ENCODE data around the gene ST3GAL5. TPM values are rescaled to one million over a fixed set of nuclear protein-coding genes. Genes with fewer than 3 reads are reported as not detected.
"Not testable (repeated sequence)": the region's sequence is repeated elsewhere in the genome, so short reads cannot be mapped to it uniquely, and the experiment has no call there.

Gene ST3GAL5
- total RNA-seq, 1 experiment from 2014 or later: 25.3 TPM

GRCh38 chr2:85886590-85886989, 2.2 kb downstream of the ST3GAL5 start:
- DNase-seq (ENCODE audit: low spot score): peak; percentile 87
- Histone ChIP-seq H3K27ac (ENCODE audit: low read depth, low read length, poor library complexity, severe bottlenecking) (peak overlapping the region; percentile 46), H3K4me3 (ENCODE audit: low read depth, low read length, poor library complexity, severe bottlenecking) (peak overlapping the region; percentile 87), H3K36me3 (ENCODE audit: insufficient read depth, low read length, poor library complexity, severe bottlenecking) (no peaks in the 10 kb centered on the region), H3K27me3 (replicated peaks; ENCODE audit: insufficient read depth, low read depth, low read length, poor library complexity) (no peaks in the 10 kb centered on the region), H3K9me3 (ENCODE audit: low read depth, low read length, poor library complexity, severe bottlenecking) (no peaks in the 10 kb centered on the region), H3K4me1 (ENCODE audit: insufficient read depth, low read length, poor library complexity, severe bottlenecking) (peaks cover 30% of the 10 kb centered on the region)
- TSS peak; percentile 19 for BruUV-seq (replicated peaks)
- TF ChIP-seq CTCF (conservative IDR thresholded peaks at IDR 0.05; ENCODE audit: low read depth, low read length) (no peak), EZH2 (IDR thresholded peaks at IDR 0.05; ENCODE audit: borderline replicate concordance, low read depth, low read length, poor library complexity, severe bottlenecking) (no peak)
- ChIA-PET CTCF (interaction anchor here (3.2 kb wide), 1 partner anchor 59 kb away, joined by 13 read pairs; no protein-coding TSS in a partner anchor), POLR2A (ENCODE audit: low non-redundant PET) (no interaction called here)
- intact Hi-C loops (cut with micrococcal nuclease; ENCODE audit: unreplicated experiment): loop anchor here (5.0 kb wide), 3 partner anchors 59 to 196 kb away; partner anchors contain the start of gene ATOH8

GRCh38 chr2:85886141-85886540, 2.6 kb downstream of the ST3GAL5 start:
- H3K27me3 ChIP-seq (replicated peaks; ENCODE audit: insufficient read depth, low read depth, low read length, poor library complexity): no peaks in the 10 kb centered on the region
- intact Hi-C loops (cut with micrococcal nuclease; ENCODE audit: unreplicated experiment): loop anchor here (5.0 kb wide), 3 partner anchors 59 to 196 kb away; partner anchors contain the start of gene ATOH8
- DNase-seq (ENCODE audit: low spot score): no peak
- no TSS peak for BruUV-seq (replicated peaks)
- H3K36me3 ChIP-seq (ENCODE audit: insufficient read depth, low read length, poor library complexity, severe bottlenecking): no peaks in the 10 kb centered on the region
- H3K27ac ChIP-seq (ENCODE audit: low read depth, low read length, poor library complexity, severe bottlenecking): peak overlapping the region; percentile 46
- TF ChIP-seq EZH2 (IDR thresholded peaks at IDR 0.05; ENCODE audit: borderline replicate concordance, low read depth, low read length, poor library complexity, severe bottlenecking) (no peak), CTCF (conservative IDR thresholded peaks at IDR 0.05; ENCODE audit: low read depth, low read length) (no peak)
- H3K4me3 ChIP-seq (ENCODE audit: low read depth, low read length, poor library complexity, severe bottlenecking): no peak overlapping the region
- CTCF ChIA-PET: interaction anchor here (3.2 kb wide), 1 partner anchor 59 kb away, joined by 13 read pairs; no protein-coding TSS in a partner anchor
- POLR2A ChIA-PET (ENCODE audit: low non-redundant PET): no interaction called here
- no peaks in the 10 kb centered on the region for H3K9me3 ChIP-seq (ENCODE audit: low read depth, low read length, poor library complexity, severe bottlenecking)
- H3K4me1 ChIP-seq (ENCODE audit: insufficient read depth, low read length, poor library complexity, severe bottlenecking): peaks cover 30% of the 10 kb centered on the region

- not testable (repeated sequence) for BruUV-seq (replicated peaks)
Observed at GRCh38 chr2:85881781-85882180, 7.0 kb downstream of the ST3GAL5 start.

GRCh38 chr2:85880716-85881328, 8.0 kb downstream of the ST3GAL5 start:
- intact Hi-C loops (cut with micrococcal nuclease; ENCODE audit: unreplicated experiment); CTCF ChIA-PET; H3K27ac ChIP-seq (ENCODE audit: low read depth, low read length, poor library complexity, severe bottlenecking); POLR2A ChIA-PET (ENCODE audit: low non-redundant PET); H3K27me3 ChIP-seq (replicated peaks; ENCODE audit: insufficient read depth, low read depth, low read length, poor library complexity); BruUV-seq (replicated peaks); H3K9me3 ChIP-seq (ENCODE audit: low read depth, low read length, poor library complexity, severe bottlenecking); DNase-seq (ENCODE audit: low spot score); H3K36me3 ChIP-seq (ENCODE audit: insufficient read depth, low read length, poor library complexity, severe bottlenecking); H3K4me3 ChIP-seq (ENCODE audit: low read depth, low read length, poor library complexity, severe bottlenecking): not testable (repeated sequence)
- H3K4me1 ChIP-seq (ENCODE audit: insufficient read depth, low read length, poor library complexity, severe bottlenecking): peaks cover 23% of the 10 kb centered on the region

More at GRCh38 chr2:85881781-85882180, 7.0 kb downstream of the ST3GAL5 start:
- H3K4me3 ChIP-seq (ENCODE audit: low read depth, low read length, poor library complexity, severe bottlenecking); intact Hi-C loops (cut with micrococcal nuclease; ENCODE audit: unreplicated experiment); H3K9me3 ChIP-seq (ENCODE audit: low read depth, low read length, poor library complexity, severe bottlenecking); CTCF ChIA-PET; POLR2A ChIA-PET (ENCODE audit: low non-redundant PET); H3K27ac ChIP-seq (ENCODE audit: low read depth, low read length, poor library complexity, severe bottlenecking); H3K27me3 ChIP-seq (replicated peaks; ENCODE audit: insufficient read depth, low read depth, low read length, poor library complexity); H3K36me3 ChIP-seq (ENCODE audit: insufficient read depth, low read length, poor library complexity, severe bottlenecking): not testable (repeated sequence)
- H3K4me1 ChIP-seq (ENCODE audit: insufficient read depth, low read length, poor library complexity, severe bottlenecking): peaks cover 26% of the 10 kb centered on the region
- peak; percentile 40 for DNase-seq (ENCODE audit: low spot score)

Measured in A673 (cell line).